Hematopoietic multipotent progenitor cell treated with erythropoietin and hydrocortisone succinate and interleukin-3 and kit ligand, for 17 days (in vitro differentiated cells): ENCODE results near the gene AANAT.
A peak's percentile ranks its signal among the peaks of the same experiment; 100 is the strongest.

ENCODE experiments used
- DNase-seq: peaks from one replicate; pipeline ENCODE4 v3.0.0-alpha.2; 2015; ENCODE audit warnings: low spot score

The AANAT gene

GRCh38 chr17:76490112-76490710 is 22.8 kb downstream of the AANAT start:
- no peak for DNase-seq

GRCh38 chr17:76491271-76492122 is 24.1 kb downstream of the AANAT start:
- DNase-seq = no peak

GRCh38 chr17:76492123-76492988 is 25.0 kb downstream of the AANAT start:
- no peak for DNase-seq

GRCh38 chr17:76492989-76493501 is 25.6 kb downstream of the AANAT start:
- DNase-seq = no peak

GRCh38 chr17:76493505-76494167 is 26.2 kb downstream of the AANAT start:
- DNase-seq = no peak

- no peak for DNase-seq
Measured at GRCh38 chr17:76495663-76496400, 28.4 kb downstream of the AANAT start.

- no peak for DNase-seq
Measured at GRCh38 chr17:76496464-76496863, 29.1 kb downstream of the AANAT start.

GRCh38 chr17:76497699-76497978 is 30.2 kb downstream of the AANAT start:
- DNase-seq = no peak

GRCh38 chr17:76497979-76498875 is 30.8 kb downstream of the AANAT start:
- no peak for DNase-seq

- DNase-seq = no peak
Measured at GRCh38 chr17:76498876-76499251, 31.5 kb downstream of the AANAT start.

- DNase-seq = no peak
Measured at GRCh38 chr17:76499267-76499667, 31.9 kb downstream of the AANAT start.

- DNase-seq = no peak
Measured at GRCh38 chr17:76500074-76500746, 32.8 kb downstream of the AANAT start.

- no peak for DNase-seq
Measured at GRCh38 chr17:76500747-76501017, 33.3 kb downstream of the AANAT start.

GRCh38 chr17:76501018-76501826 is 33.8 kb downstream of the AANAT start, which contains the start of gene RHBDF2:
Gene RHBDF2, minus strand, starts transcription at chr17:76501423. Its CDS starts 19,899 bp downstream, at chr17:76481524.
- peak; percentile 91 for DNase-seq

GRCh38 chr17:76501827-76502307 is 34.5 kb downstream of the AANAT start:
- DNase-seq = no peak

- no peak for DNase-seq
Measured at GRCh38 chr17:76502341-76503211, 35.2 kb downstream of the AANAT start.

- DNase-seq = no peak
Measured at GRCh38 chr17:76504117-76504516, 36.7 kb downstream of the AANAT start.
